IMR-90 (cell line): ENCODE measurements around the gene PEA15. TPM values are rescaled to one million over a fixed set of nuclear protein-coding genes. Genes with fewer than 3 reads are reported as not detected.
A peak's percentile ranks its signal among the peaks of the same experiment; 100 is the strongest.

Experiments
- ATAC-seq: fragments of 200-7000 bp; cut with Tn5 transposase; 2 replicates; pipeline ENCODE4 v1.9.1; 2020; ENCODE audit warnings: low read depth, mild to moderate bottlenecking, moderate library complexity
- BruUV-seq: library from RNA; stranded (reverse); fragments of 400-500 nt; replicated peaks from 2 replicates; lab custom pipeline; 2021; lab: Mats Ljungman, UMichigan
- CTCF ChIA-PET: fragments of 300-600 bp; formaldehyde crosslinking; extraction: SDS; loops from one replicate; lab custom pipeline; 2021; ENCODE audit warnings: antibody characterized with exemption; lab: Yijun Ruan, JAX
- POLR2A ChIA-PET: fragments of 300-600 bp; sonication (Branson Sonifier 250); formaldehyde crosslinking; loops from one replicate; lab custom pipeline; 2022; ENCODE audit warnings: antibody characterized with exemption; ENCODE audit not compliant: unreplicated experiment; lab: Charles Lee
- DNase-seq: peaks from one replicate; pipeline ENCODE4 v3.0.0; 2013
- H2AFZ ChIP-seq: replicated peaks from 2 replicates; pipeline ENCODE3; 2013; ENCODE audit warnings: low read length, mild to moderate bottlenecking; ENCODE audit not compliant: poor library complexity
- H2AK5ac ChIP-seq: 2 replicates; pipeline ENCODE4 v1.6.1; 2013; ENCODE audit warnings: low read depth, low read length, inconsistent platforms
- H2AK9ac ChIP-seq: replicated peaks from 2 replicates; pipeline ENCODE3; 2013; ENCODE audit warnings: mild to moderate bottlenecking, low read depth, low read length, moderate library complexity; ENCODE audit not compliant: poor library complexity
- H2BK120ac ChIP-seq: 2 replicates; pipeline ENCODE4 v1.6.1; 2013; ENCODE audit warnings: low read depth, low read length, inconsistent platforms
- H2BK15ac ChIP-seq: 3 replicates; pipeline ENCODE4 v1.6.1; 2013; ENCODE audit warnings: low read depth, low read length, inconsistent platforms
- H2BK20ac ChIP-seq: 2 replicates; pipeline ENCODE4 v1.6.1; 2013; ENCODE audit warnings: low read depth, mild to moderate bottlenecking, inconsistent platforms, low read length, moderate library complexity
- H2BK5ac ChIP-seq: 2 replicates; pipeline ENCODE4 v1.6.1; 2013; ENCODE audit warnings: mild to moderate bottlenecking, low read depth, low read length, inconsistent platforms; ENCODE audit not compliant: poor library complexity, severe bottlenecking
- H3K14ac ChIP-seq: replicated peaks from 2 replicates; pipeline ENCODE4 v1.6.1; 2013; ENCODE audit warnings: low read depth, low read length, inconsistent platforms
- H3K18ac ChIP-seq: 2 replicates; pipeline ENCODE4 v1.6.1; 2013; ENCODE audit warnings: low read depth, low read length, control low read depth
- H3K23ac ChIP-seq: 2 replicates; pipeline ENCODE4 v1.6.1; 2013; ENCODE audit warnings: low read depth, low read length, inconsistent platforms
- H3K27ac ChIP-seq: 2 replicates; pipeline ENCODE4 v1.5.1; 2013; ENCODE audit warnings: mild to moderate bottlenecking, control low read depth, low read length; ENCODE audit not compliant: insufficient read depth
- H3K27me3 ChIP-seq: 2 replicates; pipeline ENCODE4 v1.6.1; 2013; ENCODE audit warnings: low read length; ENCODE audit not compliant: control insufficient read depth, insufficient read depth
- H3K36me3 ChIP-seq: 2 replicates; pipeline ENCODE4 v1.6.1; 2013; ENCODE audit warnings: low read length, mixed read lengths; ENCODE audit not compliant: control insufficient read depth, insufficient read depth
- H3K4ac ChIP-seq: 2 replicates; pipeline ENCODE4 v1.6.1; 2013; ENCODE audit warnings: low read depth, low read length, inconsistent platforms
- H3K4me1 ChIP-seq: 2 replicates; pipeline ENCODE4 v1.6.1; 2013; ENCODE audit warnings: low read length, mixed read lengths; ENCODE audit not compliant: control insufficient read depth, insufficient read depth
- H3K4me2 ChIP-seq: 2 replicates; pipeline ENCODE4 v1.6.1; 2013; ENCODE audit warnings: low read depth, mild to moderate bottlenecking, control low read depth, low read length, moderate library complexity
- H3K4me3 ChIP-seq: 2 replicates; pipeline ENCODE4 v1.5.1; 2013; ENCODE audit warnings: low read depth, mild to moderate bottlenecking, control low read depth, low read length, moderate library complexity; ENCODE audit not compliant: insufficient read depth
- H3K56ac ChIP-seq: 2 replicates; pipeline ENCODE4 v1.6.1; 2013; ENCODE audit warnings: low read length, inconsistent platforms; ENCODE audit not compliant: insufficient read depth; ENCODE audit errors: extremely low read depth
- H3K79me1 ChIP-seq, 2 experiments: 2 replicates each; pipeline ENCODE4 v1.6.1; 2013; ENCODE audit warnings: low read length in 2 of 2, inconsistent platforms in 1 of 2, low read depth in 1 of 2
- H3K9ac ChIP-seq: 2 replicates; pipeline ENCODE4 v1.6.1; 2013; ENCODE audit warnings: low read depth, low read length, control low read depth
- H3K9me1 ChIP-seq: 2 replicates; pipeline ENCODE4 v1.6.1; 2013; ENCODE audit warnings: low read length, inconsistent platforms; ENCODE audit not compliant: insufficient read depth
- H3K9me3 ChIP-seq: 2 replicates; pipeline ENCODE4 v1.6.1; 2013; ENCODE audit warnings: low read length; ENCODE audit not compliant: control insufficient read depth, insufficient read depth
- H4K20me1 ChIP-seq: 2 replicates; pipeline ENCODE4 v1.6.1; 2013; ENCODE audit warnings: low read length, inconsistent platforms; ENCODE audit not compliant: insufficient read depth
- H4K5ac ChIP-seq: 2 replicates; pipeline ENCODE4 v1.6.1; 2013; ENCODE audit warnings: mild to moderate bottlenecking, low read depth, low read length, control low read depth
- H4K8ac ChIP-seq, 2 experiments: 2 replicates each; pipeline ENCODE4 v1.6.1; 2013; ENCODE audit warnings: low read depth in 2 of 2, low read length in 2 of 2, control low read depth in 1 of 2, inconsistent platforms in 1 of 2
- H4K91ac ChIP-seq: 2 replicates; pipeline ENCODE4 v1.6.1; 2013; ENCODE audit warnings: low read depth, low read length, inconsistent platforms; ENCODE audit not compliant: insufficient read depth
- BHLHE40 ChIP-seq: fragments of 150-350 bp; IDR thresholded peaks from 2 replicates; pipeline ENCODE4 v1.6.1; 2016; ENCODE audit warnings: mild to moderate bottlenecking, low read depth, low read length
- CEBPB ChIP-seq: IDR thresholded peaks from 2 replicates; pipeline ENCODE4 v1.6.1; 2012; ENCODE audit warnings: low read depth, low read length, improper control_type of control experiment
- CTCF ChIP-seq: conservative IDR thresholded peaks from 2 replicates; pipeline ENCODE4 v1.5.1; 2012; ENCODE audit warnings: mild to moderate bottlenecking, low read depth, low read length, improper control_type of control experiment
- FOS ChIP-seq: fragments of 150-350 bp; IDR thresholded peaks from 2 replicates; pipeline ENCODE4 v1.6.1; 2016; ENCODE audit warnings: low read depth, low read length
- NFE2L2 ChIP-seq: fragments of 150-350 bp; IDR thresholded peaks from 2 replicates; pipeline ENCODE4 v1.6.1; 2016; ENCODE audit warnings: low read depth, mild to moderate bottlenecking, low read length
- RAD21 ChIP-seq: IDR thresholded peaks from 2 replicates; pipeline ENCODE4 v1.6.1; 2012; ENCODE audit warnings: low read length, improper control_type of control experiment
- SMC3 ChIP-seq: fragments of 150-350 bp; IDR thresholded peaks from 2 replicates; pipeline ENCODE4 v1.6.1; 2016; ENCODE audit warnings: low read depth, mild to moderate bottlenecking, antibody characterized with exemption, low read length, moderate library complexity
- WGBS, 2 experiments: methylation state at CpG; one replicate each; pipeline versions ENCODE4 v1.1.5 to v1.1.7; 2013; ENCODE audit warnings: missing lambda C conversion rate in 2 of 2; ENCODE audit not compliant: insufficient read length in 1 of 2; ENCODE audit errors: extremely low coverage in 2 of 2; 5-methylcytosine and 5-hydroxymethylcytosine counted together
- dilution Hi-C: fragments of 300-500 bp; cut with HindIII; formaldehyde crosslinking; loops from one replicate; pipeline ENCODE4 v1.14.3; 2018; ENCODE audit warnings: low sequenced_read_pairs; ENCODE audit not compliant: unreplicated experiment
- in situ Hi-C: fragments of 300-500 bp; cut with MboI; formaldehyde crosslinking; loops from 3 replicates; pipeline ENCODE4 v1.14.3; 2019; ENCODE audit warnings: low sequenced_read_pairs, inconsistent platforms, mixed read lengths
- intact Hi-C: fragments of 100-400 bp; cut with micrococcal nuclease; formaldehyde crosslinking; loops from 2 replicates; pipeline ENCODE4 v1.10.0; 2022
- polyA plus RNA-seq, 3 experiments: library from polyadenylated mRNA; depleted of rRNA; stranded (reverse); fragments of >200 nt; gene quantifications; 2 replicates each; pipeline ENCODE4 v1.2.3, GENCODE V29; 2012; ENCODE audit warnings: low replicate concordance in 1 of 3
- total RNA-seq: library from RNA; depleted of rRNA; stranded (reverse); fragments of >200 nt; gene quantifications from 2 replicates; pipeline ENCODE4 v1.2.3, GENCODE V29; 2012

The PEA15 gene
- total and polyA plus RNA-seq, 2 of the 4 experiments (the other 2 are of a cell fraction): 296 to 754 TPM

DNA sequence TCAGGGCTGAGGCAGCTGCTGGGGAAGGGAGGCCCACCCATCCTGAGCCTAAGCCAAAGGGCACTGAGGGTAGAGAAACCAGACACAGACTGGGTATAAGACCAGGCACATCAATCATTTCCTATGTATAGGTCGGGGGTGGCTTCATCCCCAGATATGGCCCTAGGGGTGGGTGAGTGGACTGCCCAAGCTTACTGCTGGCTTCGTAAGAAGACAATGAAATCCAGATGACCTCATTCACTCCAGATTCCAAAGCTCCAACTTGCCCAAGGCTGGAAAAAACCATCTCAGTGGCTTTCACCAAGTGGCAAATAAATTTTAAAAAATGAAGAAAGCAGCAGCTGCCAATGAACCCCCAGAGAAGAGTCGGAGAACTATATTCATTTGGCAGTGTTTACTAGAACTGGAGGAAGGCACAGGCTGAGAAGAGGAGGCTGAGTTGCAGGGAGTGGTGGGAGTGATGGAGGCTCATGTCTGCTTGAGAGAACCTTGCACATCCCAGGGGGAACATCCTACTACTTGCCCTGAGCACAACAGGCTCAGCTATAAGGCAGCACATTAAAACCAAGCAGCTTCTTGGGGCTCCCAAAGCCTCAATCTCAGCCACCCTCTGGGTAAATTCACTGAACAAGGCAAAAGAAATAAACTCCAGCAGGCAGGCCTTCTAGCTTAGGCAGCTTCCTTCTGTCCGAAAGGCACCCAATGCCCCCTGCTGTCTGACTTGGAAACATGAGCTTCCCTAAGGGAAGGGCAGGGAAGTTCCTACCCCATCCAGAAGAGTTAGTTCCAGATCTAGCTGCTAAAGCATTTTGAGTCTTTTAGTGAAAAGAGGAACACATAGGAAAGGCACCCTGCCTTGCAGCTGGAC is 14.1 kb downstream of the PEA15 start:
- ChIA-PET POLR2A (interaction anchor here (0.5 to 1.1 kb wide), 3 partner anchors 10 to 30 kb away, joined by 3 to 5 read pairs (median 3); no protein-coding TSS in a partner anchor), CTCF (interaction anchor here (0.5 to 5.2 kb wide), 22 partner anchors 8 to 982 kb away, joined by 3 to 63 read pairs (median 4); partner anchors contain the start of gene KCNJ10)
- H3K9me3 ChIP-seq: no peaks in the 10 kb centered on the region
- peaks cover 66% of the 10 kb centered on the region for H3K36me3 ChIP-seq
- H4K5ac ChIP-seq: peak overlapping the region; percentile 30; the same call in 1 of the 2 replicates
- peaks cover 4% of the 10 kb centered on the region; the same call in 1 of the 2 replicates for H3K9me1 ChIP-seq
- no peak overlapping the region for H4K91ac ChIP-seq
- H3K4me3 ChIP-seq: no peak overlapping the region
- ATAC-seq (peak; percentile 79), DNase-seq (peak; percentile 80)
- no peaks in the 10 kb centered on the region for H3K27me3 ChIP-seq
- H3K14ac ChIP-seq: no peak overlapping the region; the same call in 1 of the 2 replicates
- H3K79me1 ChIP-seq: peaks cover 0 to 27% of the 10 kb centered on the region in 2 experiments; a peak in 3 of 4 replicates
- H2BK15ac ChIP-seq: 0 out of 3 replicates have a peak overlapping the region, but pooled peaks have one; percentile 6
- WGBS, 2 experiments: no CpG with 5 or more reads among the region's 4 CpGs
- H3K27ac ChIP-seq: peak overlapping the region; percentile 53; the same call in 1 of the 2 replicates
- TF ChIP-seq SMC3 (peak; percentile 93), CTCF (peak; percentile 79), FOS (no peak), RAD21 (peak; percentile 79), NFE2L2 (no peak), CEBPB (peak; percentile 43; the same call in 1 of the 2 replicates), BHLHE40 (no peak)
- BruUV-seq: no TSS peak
- peaks cover 21% of the 10 kb centered on the region for H3K4me1 ChIP-seq
- dilution Hi-C loops (loop anchor here (10.0 kb wide), 1 partner anchor 114 kb away; no protein-coding TSS in a partner anchor), intact Hi-C loops (loop anchor here (1.0 to 10.0 kb wide), 3 partner anchors 26 to 294 kb away; partner anchors contain the start of gene TAGLN2), in situ Hi-C loops (no loop called here)
- H4K8ac ChIP-seq: peak overlapping the region in 1 of 2 experiments; percentile 64; a peak in 2 of 4 replicates
- H2BK120ac ChIP-seq: no peak overlapping the region
- no peak overlapping the region for H3K4me2 ChIP-seq
- H3K18ac ChIP-seq: no peak overlapping the region
- no peak overlapping the region for H2AFZ ChIP-seq
- H4K20me1 ChIP-seq: peaks cover 33% of the 10 kb centered on the region
- peak overlapping the region; percentile 45; the same call in 1 of the 2 replicates for H2AK5ac ChIP-seq
- no peak overlapping the region for H3K56ac ChIP-seq
- H2BK5ac ChIP-seq: peak overlapping the region; percentile 43
- H2AK9ac ChIP-seq: peak overlapping the region; percentile 18
- peak overlapping the region; percentile 21; the same call in 1 of the 2 replicates for H3K23ac ChIP-seq
- H3K9ac ChIP-seq: peak overlapping the region; percentile 19
- H2BK20ac ChIP-seq: no peak overlapping the region
- H3K4ac ChIP-seq: peak overlapping the region; percentile 31
